ENCODE results near the gene MLF2. TPM values are rescaled to one million over a fixed set of nuclear protein-coding genes. Genes with fewer than 3 reads are reported as not detected.

MLF2 gene
- total RNA-seq, 2 donors from 2014 or later = 219 to 393 TPM

- Histone ChIP-seq H3K36me3 (ENCODE audit: control insufficient read depth, insufficient read depth, low read length) (no peaks in the 10 kb centered on the region), H3K4me3 (ENCODE audit: low read length) (no peak overlapping the region), H3K27ac (ENCODE audit: low read depth, low read length) (no peak overlapping the region), H3K9me3 (ENCODE audit: control insufficient read depth, low read length) (no peaks in the 10 kb centered on the region), H3K4me1 (ENCODE audit: control insufficient read depth, insufficient read depth, low read length) (no peaks in the 10 kb centered on the region), H3K27me3 (ENCODE audit: control insufficient read depth, insufficient read depth, low read length, poor library complexity, severe bottlenecking) (no peaks in the 10 kb centered on the region), H3K9ac (ENCODE audit: extremely low read depth, low read length, poor library complexity, severe bottlenecking) (no peak overlapping the region)
- peaks cover 2% of the 10 kb centered on the region for H3K9me3 Mint-ChIP-seq
- H3K4me1 Mint-ChIP-seq = peaks cover 2% of the 10 kb centered on the region
- peak overlapping the region; percentile 44 for H3K27ac Mint-ChIP-seq
- no peak for DNase-seq
- WGBS, 2 experiments (ENCODE audit: insufficient coverage in 1 of 2, insufficient read length in 1 of 2) = 90 to 100% methylated on average over 5 of the region's 5 CpGs
- TF ChIP-seq CTCF (conservative IDR thresholded peaks at IDR 0.05) = no peak
- peaks cover 14% of the 10 kb centered on the region for H3K36me3 Mint-ChIP-seq (ENCODE audit: low read depth)
- H3K27me3 Mint-ChIP-seq (ENCODE audit: insufficient read depth) = no peaks in the 10 kb centered on the region
- H3K4me3 Mint-ChIP-seq = no peak overlapping the region
Measured at GRCh38 chr12:6736754-6737153, 16.2 kb downstream of the MLF2 start.

GRCh38 chr12:6735448-6736191 is 17.3 kb downstream of the MLF2 start:
- H3K4me3 Mint-ChIP-seq = no peak overlapping the region
- Histone ChIP-seq H3K27me3 (ENCODE audit: control insufficient read depth, insufficient read depth, low read length, poor library complexity, severe bottlenecking) (no peaks in the 10 kb centered on the region), H3K36me3 (ENCODE audit: control insufficient read depth, insufficient read depth, low read length) (peaks cover 8% of the 10 kb centered on the region), H3K4me3 (ENCODE audit: low read length) (no peak overlapping the region), H3K9me3 (ENCODE audit: control insufficient read depth, low read length) (no peaks in the 10 kb centered on the region), H3K9ac (ENCODE audit: extremely low read depth, low read length, poor library complexity, severe bottlenecking) (no peak overlapping the region), H3K27ac (ENCODE audit: low read depth, low read length) (no peak overlapping the region), H3K4me1 (ENCODE audit: control insufficient read depth, insufficient read depth, low read length) (no peaks in the 10 kb centered on the region)
- H3K9me3 Mint-ChIP-seq = peaks cover 2% of the 10 kb centered on the region
- H3K27ac Mint-ChIP-seq = peak overlapping the region; percentile 56
- H3K4me1 Mint-ChIP-seq = peaks cover 2% of the 10 kb centered on the region
- peaks cover 22% of the 10 kb centered on the region for H3K36me3 Mint-ChIP-seq (ENCODE audit: low read depth)
- peak; percentile 86 for DNase-seq
- H3K27me3 Mint-ChIP-seq (ENCODE audit: insufficient read depth) = no peaks in the 10 kb centered on the region
- WGBS, 2 experiments (ENCODE audit: insufficient coverage in 1 of 2, insufficient read length in 1 of 2) = 57 to 69% methylated on average over 4 to 8 of the region's 8 CpGs
- peak; percentile 96 for TF ChIP-seq CTCF (conservative IDR thresholded peaks at IDR 0.05)

DNA sequence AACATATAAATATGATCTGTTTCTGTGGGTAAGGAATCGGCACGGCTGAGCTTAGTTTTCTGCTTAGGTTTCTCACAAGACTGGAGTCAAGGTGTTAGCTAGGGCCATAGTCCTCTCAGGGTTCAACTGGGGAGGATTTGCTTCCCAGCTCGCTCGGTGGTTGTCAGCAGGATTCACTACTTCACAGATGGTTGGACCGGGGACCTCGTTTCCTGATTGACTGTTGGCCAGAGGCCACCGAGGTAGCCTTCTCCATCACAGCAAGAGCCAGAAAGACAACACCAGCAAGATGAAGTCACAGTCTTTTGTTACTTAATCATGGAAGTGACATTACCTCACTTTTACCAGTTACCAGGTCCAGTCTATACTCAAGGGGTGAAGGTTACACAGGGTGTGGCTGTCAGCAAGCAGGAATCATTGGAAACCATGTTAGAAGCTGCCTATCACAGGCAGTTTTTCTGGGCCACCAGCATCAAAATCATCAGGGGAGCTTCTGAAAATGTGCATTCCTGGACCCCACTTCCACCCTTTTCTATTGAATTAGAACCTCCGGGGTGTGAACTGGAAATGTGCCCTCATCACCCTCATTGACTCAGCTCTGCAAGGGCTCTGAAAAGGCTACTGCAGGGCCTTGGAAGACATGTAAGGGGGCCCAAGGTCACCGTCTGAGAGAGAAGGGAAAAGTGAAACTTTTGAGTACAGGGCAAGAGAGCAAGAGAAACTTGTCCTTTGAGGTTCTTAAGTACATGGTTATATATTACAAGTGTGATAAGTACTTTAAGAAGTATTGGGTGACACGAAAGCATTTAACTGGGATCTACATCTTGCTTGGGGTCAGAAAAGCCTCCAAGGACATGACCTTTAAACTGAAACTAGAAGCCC is 18.2 kb downstream of the MLF2 start:
- 89 to 94% methylated on average over 5 to 10 of the region's 10 CpGs for WGBS, 2 experiments (ENCODE audit: insufficient coverage in 1 of 2, insufficient read length in 1 of 2)
- H3K27ac Mint-ChIP-seq = no peak overlapping the region
- no peaks in the 10 kb centered on the region for H3K27me3 Mint-ChIP-seq (ENCODE audit: insufficient read depth)
- no peak overlapping the region for H3K4me3 Mint-ChIP-seq
- Histone ChIP-seq H3K27me3 (ENCODE audit: control insufficient read depth, insufficient read depth, low read length, poor library complexity, severe bottlenecking) (no peaks in the 10 kb centered on the region), H3K9me3 (ENCODE audit: control insufficient read depth, low read length) (no peaks in the 10 kb centered on the region), H3K4me3 (ENCODE audit: low read length) (no peak overlapping the region), H3K36me3 (ENCODE audit: control insufficient read depth, insufficient read depth, low read length) (peaks cover 16% of the 10 kb centered on the region), H3K4me1 (ENCODE audit: control insufficient read depth, insufficient read depth, low read length) (no peaks in the 10 kb centered on the region), H3K27ac (ENCODE audit: low read depth, low read length) (no peak overlapping the region), H3K9ac (ENCODE audit: extremely low read depth, low read length, poor library complexity, severe bottlenecking) (no peak overlapping the region)
- H3K4me1 Mint-ChIP-seq = peaks cover 2% of the 10 kb centered on the region
- no peak for DNase-seq
- H3K36me3 Mint-ChIP-seq (ENCODE audit: low read depth) = peaks cover 30% of the 10 kb centered on the region
- no peak for TF ChIP-seq CTCF (conservative IDR thresholded peaks at IDR 0.05)
- peaks cover 2% of the 10 kb centered on the region for H3K9me3 Mint-ChIP-seq
